ENCODE measurements around the gene USP5.
"Not testable (repeated sequence)": the region's sequence is repeated elsewhere in the genome, so short reads cannot be mapped to it uniquely, and the experiment has no call there.

DNA sequence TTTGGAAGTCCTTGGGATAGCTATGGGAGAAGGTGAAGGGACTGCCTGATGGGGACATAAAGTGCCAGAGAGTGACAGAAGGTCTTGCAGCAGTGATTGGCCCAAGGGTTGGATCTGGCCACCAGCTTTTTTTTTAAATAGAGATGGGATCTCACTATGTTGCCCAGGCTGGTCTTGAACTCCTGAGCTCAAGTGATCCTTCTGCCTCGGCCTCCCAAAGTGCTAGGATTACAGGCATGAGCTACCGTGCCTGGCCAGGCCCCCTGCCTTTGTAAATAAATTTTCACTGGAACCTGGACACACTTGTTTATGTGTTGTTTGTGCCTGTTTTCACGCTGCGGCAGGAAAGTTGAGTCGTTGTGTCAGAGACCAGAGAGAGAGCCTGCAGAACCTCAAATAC, 13.4 kb downstream of the USP5 start:
- not testable (repeated sequence) for TF ChIP-seq CTCF (IDR thresholded peaks at IDR 0.05; ENCODE audit: insufficient read depth, low read depth, low read length); EZH2 (IDR thresholded peaks at IDR 0.05; ENCODE audit: insufficient read depth, low read length)

Measured in astrocyte (in vitro differentiated cells and primary cell).